OCI-LY3 (cell line): Measurements from ENCODE around the gene DNAJC7.

Source experiments
- H2AFZ ChIP-seq: fragments of 200-600, 300-600 bp; shearing (Covaris generic); 2 replicates; pipeline ENCODE4 v1.6.0; 2014; ENCODE audit warnings: antibody characterized with exemption, low read depth, low read length
- H3K27ac ChIP-seq: fragments of 200-600, 300-600 bp; sonication (generic); 2 replicates; pipeline ENCODE4 v1.5.1; 2014; ENCODE audit warnings: mild to moderate bottlenecking, low read length, moderate library complexity, mixed read lengths
- H3K27me3 ChIP-seq: fragments of 200-600, 300-600 bp; sonication (generic); 2 replicates; pipeline ENCODE4 v1.6.1; 2014; ENCODE audit warnings: low read depth, low read length, mixed read lengths
- H3K36me3 ChIP-seq: fragments of 200-600, 300-600 bp; sonication (generic); replicated peaks from 2 replicates; pipeline ENCODE3; 2014; ENCODE audit warnings: low read depth, low read length, mixed read lengths
- H3K4me1 ChIP-seq: fragments of 300-600, 200-600 bp; sonication (generic); 2 replicates; pipeline ENCODE4 v1.6.1; 2014; ENCODE audit warnings: low read length, mixed read lengths
- H3K4me2 ChIP-seq: fragments of 200-600, 300-600 bp; sonication (generic); 2 replicates; pipeline ENCODE4 v1.6.1; 2014; ENCODE audit warnings: low read length, mixed read lengths
- H3K4me3 ChIP-seq: fragments of 300-600, 200-600 bp; sonication (generic); 2 replicates; pipeline ENCODE4 v1.5.1; 2014; ENCODE audit warnings: antibody characterized with exemption, mild to moderate bottlenecking, low read length, moderate library complexity
- H3K79me2 ChIP-seq: fragments of 300-600, 200-600 bp; shearing (Covaris generic); 2 replicates; pipeline ENCODE4 v1.6.1; 2014; ENCODE audit warnings: mild to moderate bottlenecking, low read length, mixed read lengths
- H3K9ac ChIP-seq: fragments of 300-600, 200-600 bp; shearing (Covaris generic); 2 replicates; pipeline ENCODE4 v1.6.0; 2014; ENCODE audit warnings: mild to moderate bottlenecking, low read length, moderate library complexity
- H3K9me3 ChIP-seq: fragments of 200-600, 300-600 bp; shearing (Covaris generic); 2 replicates; pipeline ENCODE4 v1.6.1; 2014; ENCODE audit warnings: low read length, mixed read lengths; ENCODE audit not compliant: insufficient read depth
- H4K20me1 ChIP-seq: fragments of 200-600, 300-600 bp; sonication (generic); 2 replicates; pipeline ENCODE4 v1.6.1; 2016; ENCODE audit warnings: low read length, mixed read lengths; ENCODE audit not compliant: insufficient read depth
- CTCF ChIP-seq: fragments of 200-600, 300-600 bp; sonication (generic); IDR thresholded peaks from 2 replicates; pipeline ENCODE4 v1.5.1; 2014; ENCODE audit warnings: antibody characterized with exemption, low read length, low read depth
- EZH2phosphoT487 ChIP-seq: fragments of 200-600 bp; shearing (Covaris generic); IDR thresholded peaks from 2 replicates; pipeline ENCODE4 v1.6.1; 2018; ENCODE audit warnings: antibody characterized with exemption, mixed run types, low read depth

Gene DNAJC7

GRCh38 chr17:41942626-41943373 is 74.4 kb downstream of the DNAJC7 start:
- H3K4me1 ChIP-seq, result no peaks in the 10 kb centered on the region
- no peak overlapping the region for H3K4me2 ChIP-seq

GRCh38 chr17:41941168-41941567 is 76.1 kb downstream of the DNAJC7 start:
- Histone ChIP-seq H3K9me3 (no peaks in the 10 kb centered on the region), H2AFZ (no peak overlapping the region), H3K36me3 (no peaks in the 10 kb centered on the region), H3K79me2 (no peaks in the 10 kb centered on the region), H3K27ac (no peak overlapping the region), H4K20me1 (no peaks in the 10 kb centered on the region), H3K27me3 (no peaks in the 10 kb centered on the region), H3K9ac (no peak overlapping the region), H3K4me2 (no peak overlapping the region), H3K4me1 (no peaks in the 10 kb centered on the region), H3K4me3 (no peak overlapping the region)
- TF ChIP-seq CTCF (no peak), EZH2phosphoT487 (no peak)

More at GRCh38 chr17:41942626-41943373, 74.4 kb downstream of the DNAJC7 start:
- no peak overlapping the region for H2AFZ ChIP-seq
- no peaks in the 10 kb centered on the region for H3K27me3 ChIP-seq
- H3K27ac ChIP-seq, result no peak overlapping the region
- no peaks in the 10 kb centered on the region for H3K36me3 ChIP-seq
- H3K9ac ChIP-seq, result no peak overlapping the region
- H3K79me2 ChIP-seq, result no peaks in the 10 kb centered on the region
- no peak overlapping the region for H3K4me3 ChIP-seq
- no peaks in the 10 kb centered on the region for H3K9me3 ChIP-seq
- TF ChIP-seq EZH2phosphoT487 (no peak), CTCF (no peak)
- no peaks in the 10 kb centered on the region for H4K20me1 ChIP-seq

- Histone ChIP-seq H3K9me3 (no peaks in the 10 kb centered on the region), H3K27me3 (no peaks in the 10 kb centered on the region), H2AFZ (no peak overlapping the region), H3K4me1 (no peaks in the 10 kb centered on the region), H3K9ac (no peak overlapping the region), H3K79me2 (no peaks in the 10 kb centered on the region), H3K27ac (no peak overlapping the region), H4K20me1 (no peaks in the 10 kb centered on the region), H3K36me3 (no peaks in the 10 kb centered on the region), H3K4me3 (no peak overlapping the region), H3K4me2 (no peak overlapping the region)
- TF ChIP-seq EZH2phosphoT487 (no peak), CTCF (no peak)
Measured at GRCh38 chr17:41939693-41940090, 77.5 kb downstream of the DNAJC7 start.

- no peaks in the 10 kb centered on the region for H3K27me3 ChIP-seq
- TF ChIP-seq EZH2phosphoT487 (no peak), CTCF (no peak)
Measured at GRCh38 chr17:41939044-41939692, 78.1 kb downstream of the DNAJC7 start.

More at GRCh38 chr17:41939044-41939692, 78.1 kb downstream of the DNAJC7 start:
- Histone ChIP-seq H3K9me3 (no peaks in the 10 kb centered on the region), H2AFZ (no peak overlapping the region), H3K79me2 (no peaks in the 10 kb centered on the region), H3K4me2 (no peak overlapping the region), H3K27ac (no peak overlapping the region), H3K36me3 (no peaks in the 10 kb centered on the region), H4K20me1 (no peaks in the 10 kb centered on the region), H3K4me1 (no peaks in the 10 kb centered on the region), H3K4me3 (no peak overlapping the region), H3K9ac (no peak overlapping the region)
